NCI-H2107 (cell line): ENCODE data around the gene CLASRP.
"Not testable (repeated sequence)": the region's sequence is repeated elsewhere in the genome, so short reads cannot be mapped to it uniquely, and the experiment has no call there.

ENCODE experiments used
- DNase-seq: peaks from one replicate; lab custom pipeline; 2025; lab: John Stamatoyannopoulos, UW

Gene CLASRP

GRCh38 chr19:45038931-45039893 lies at the start of gene CLASRP:
Gene CLASRP, plus strand, starts transcription at chr19:45039045. Its CDS starts 1,168 bp downstream, at chr19:45040213.
- DNase-seq = peak; percentile 54

DNA sequence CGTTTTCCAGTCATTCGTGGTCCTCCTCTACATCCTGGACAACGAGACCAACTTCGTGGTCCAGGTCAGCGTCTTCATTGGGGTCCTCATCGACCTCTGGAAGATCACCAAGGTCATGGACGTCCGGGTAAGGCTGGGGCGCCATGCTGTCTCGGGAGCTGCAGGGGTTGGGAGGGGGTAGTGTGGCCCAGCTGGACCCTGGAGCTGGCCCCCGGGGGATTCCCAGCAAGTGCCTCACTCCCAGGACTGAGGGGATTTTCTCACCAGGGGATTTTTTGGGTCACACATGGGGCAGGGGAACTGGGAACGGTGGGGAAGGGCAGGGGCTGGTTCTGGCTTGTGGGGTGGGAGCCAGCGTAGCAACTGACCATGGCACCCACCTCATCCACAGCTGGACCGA lies 48.4 kb upstream of the CLASRP start:
- DNase-seq = no peak

DNA sequence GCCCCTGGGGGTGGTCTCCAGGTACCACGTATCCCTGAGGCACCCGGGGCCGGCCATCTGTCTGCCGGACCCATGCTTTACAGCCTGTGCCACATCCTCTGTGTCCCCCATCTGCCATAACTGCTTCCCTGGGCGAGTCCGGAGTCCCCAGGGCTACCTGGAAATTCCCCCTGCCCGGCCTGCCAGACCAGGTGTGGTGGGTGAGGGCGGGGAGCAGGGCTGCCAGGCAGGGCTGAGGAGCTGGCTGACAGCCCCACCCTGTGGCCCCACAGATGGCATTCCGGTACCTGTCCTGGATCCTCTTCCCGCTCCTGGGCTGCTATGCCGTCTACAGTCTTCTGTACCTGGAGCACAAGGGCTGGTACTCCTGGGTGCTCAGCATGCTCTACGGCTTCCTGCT lies 47.9 kb upstream of the CLASRP start:
- no peak for DNase-seq

DNA sequence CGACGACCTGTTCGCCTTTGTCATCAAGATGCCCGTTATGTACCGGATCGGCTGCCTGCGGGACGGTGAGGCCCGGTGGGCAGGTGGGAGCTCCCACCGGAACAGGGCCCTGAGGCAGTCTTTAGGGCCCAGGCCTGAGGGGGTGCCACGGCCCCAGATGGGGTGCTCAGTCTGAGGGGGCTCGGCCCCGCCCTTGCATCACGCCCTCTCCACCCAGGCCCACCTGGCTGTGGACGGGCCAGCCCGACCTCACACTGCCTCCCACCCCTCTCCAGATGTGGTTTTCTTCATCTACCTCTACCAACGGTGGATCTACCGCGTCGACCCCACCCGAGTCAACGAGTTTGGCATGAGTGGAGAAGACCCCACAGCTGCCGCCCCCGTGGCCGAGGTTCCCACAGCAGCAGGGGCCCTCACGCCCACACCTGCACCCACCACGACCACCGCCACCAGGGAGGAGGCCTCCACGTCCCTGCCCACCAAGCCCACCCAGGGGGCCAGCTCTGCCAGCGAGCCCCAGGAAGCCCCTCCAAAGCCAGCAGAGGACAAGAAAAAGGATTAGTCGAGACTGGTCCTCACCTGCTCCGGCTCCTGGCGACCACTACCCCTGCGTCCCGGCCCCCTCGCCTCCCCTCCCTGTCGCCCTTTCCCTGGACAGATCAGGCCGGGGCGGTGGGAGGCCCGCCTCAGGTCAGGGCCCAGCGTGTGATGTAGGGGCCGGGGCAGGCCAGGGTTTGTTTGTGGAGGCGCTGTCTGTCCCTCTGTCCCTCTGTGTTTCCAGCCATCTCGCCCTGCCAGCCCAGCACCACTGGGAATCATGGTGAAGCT lies 46.3 kb upstream of the CLASRP start:
- DNase-seq = no peak

DNA sequence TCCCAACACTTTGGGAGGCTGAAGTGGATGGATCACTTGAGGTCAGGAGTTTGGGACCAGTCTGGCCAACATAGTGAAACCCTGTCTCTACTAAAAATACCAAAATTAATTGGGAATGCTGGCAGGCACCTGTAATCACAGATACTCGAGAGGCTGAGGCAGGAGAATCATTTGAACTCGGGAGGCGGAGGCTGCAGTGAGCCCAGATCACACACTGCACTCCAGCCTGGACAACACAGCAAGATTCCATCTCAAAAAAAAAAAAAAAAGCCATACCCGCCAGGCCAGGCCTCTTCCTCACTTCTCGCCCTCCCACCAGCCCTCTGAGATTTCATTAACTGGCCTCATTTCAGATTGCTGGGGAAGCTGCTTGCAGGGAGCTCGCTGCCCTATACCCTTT lies 45.3 kb upstream of the CLASRP start:
- DNase-seq = no peak

- DNase-seq = no peak
Observed at GRCh38 chr19:44993926-44994537, 44.8 kb upstream of the CLASRP start.

- no peak for DNase-seq
Observed at GRCh38 chr19:44998025-44998424, 40.8 kb upstream of the CLASRP start.

- not testable (repeated sequence) for DNase-seq
Observed at GRCh38 chr19:44999131-44999925, 39.5 kb upstream of the CLASRP start.

- not testable (repeated sequence) for DNase-seq
Observed at GRCh38 chr19:45000665-45001064, 38.2 kb upstream of the CLASRP start.

- peak; percentile 38 for DNase-seq
Observed at GRCh38 chr19:45001087-45001739, 37.6 kb upstream of the CLASRP start, which contains the start of gene RELB. Gene RELB, plus strand, starts transcription at chr19:45001464. Its CDS starts 116 bp downstream, at chr19:45001580.

DNA sequence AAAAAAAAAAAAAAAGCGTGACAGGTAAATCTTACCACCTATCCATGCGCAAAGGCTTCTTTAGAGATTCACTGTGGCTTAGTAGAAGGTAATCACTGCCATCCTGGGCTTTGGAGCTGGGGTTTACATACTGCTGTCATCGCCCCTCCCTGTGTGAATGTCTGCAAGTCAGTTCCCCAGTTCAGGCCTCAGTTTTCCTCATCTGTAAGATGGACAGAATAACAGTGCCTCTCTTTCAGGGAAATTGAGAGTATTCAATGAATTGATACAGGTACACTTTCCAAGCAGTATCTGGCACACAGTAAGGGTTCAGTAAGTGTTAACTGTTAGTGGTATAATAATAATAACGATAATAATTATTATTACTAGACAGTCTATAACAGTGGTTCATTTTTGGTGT lies 35.4 kb upstream of the CLASRP start:
- DNase-seq = no peak

GRCh38 chr19:45005787-45006186 lies 33.1 kb upstream of the CLASRP start:
- no peak for DNase-seq

- no peak for DNase-seq
Observed at GRCh38 chr19:45008552-45008951, 30.3 kb upstream of the CLASRP start.

GRCh38 chr19:45009625-45010255 lies 29.1 kb upstream of the CLASRP start:
- no peak for DNase-seq

- no peak for DNase-seq
Observed at GRCh38 chr19:45010306-45010705, 28.5 kb upstream of the CLASRP start.

DNA sequence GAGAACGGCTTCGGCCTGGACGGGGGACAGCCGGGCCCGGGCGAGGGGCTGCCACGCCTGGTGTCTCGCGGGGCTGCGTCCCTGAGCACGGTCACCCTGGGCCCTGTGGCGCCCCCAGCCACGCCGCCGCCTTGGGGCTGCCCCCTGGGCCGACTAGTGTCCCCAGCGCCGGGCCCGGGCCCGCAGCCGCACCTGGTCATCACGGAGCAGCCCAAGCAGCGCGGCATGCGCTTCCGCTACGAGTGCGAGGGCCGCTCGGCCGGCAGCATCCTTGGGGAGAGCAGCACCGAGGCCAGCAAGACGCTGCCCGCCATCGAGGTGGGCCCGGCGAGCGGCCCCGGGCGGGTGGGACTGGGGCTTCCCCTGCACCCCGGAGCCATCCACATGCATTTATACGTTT lies 26.9 kb upstream of the CLASRP start:
- no peak for DNase-seq

GRCh38 chr19:45016388-45017314 lies 22.2 kb upstream of the CLASRP start:
- peak; percentile 52 for DNase-seq

GRCh38 chr19:45019187-45019586 lies 19.7 kb upstream of the CLASRP start:
- no peak for DNase-seq

- DNase-seq = no peak
Observed at GRCh38 chr19:45020071-45020470, 18.8 kb upstream of the CLASRP start.
